Smooth muscle cell of the brain vasculature (primary cell): ENCODE results near the gene DEFB131A.
"Not testable (repeated sequence)": the region's sequence is repeated elsewhere in the genome, so short reads cannot be mapped to it uniquely, and the experiment has no call there.

Source experiments
- DNase-seq: peaks from one replicate; pipeline ENCODE4 v3.0.0-alpha.2; 2012; ENCODE audit warnings: low read depth, low spot score

Gene DEFB131A, protein sequence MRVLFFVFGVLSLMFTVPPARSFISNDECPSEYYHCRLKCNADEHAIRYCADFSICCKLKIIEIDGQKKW

DNA sequence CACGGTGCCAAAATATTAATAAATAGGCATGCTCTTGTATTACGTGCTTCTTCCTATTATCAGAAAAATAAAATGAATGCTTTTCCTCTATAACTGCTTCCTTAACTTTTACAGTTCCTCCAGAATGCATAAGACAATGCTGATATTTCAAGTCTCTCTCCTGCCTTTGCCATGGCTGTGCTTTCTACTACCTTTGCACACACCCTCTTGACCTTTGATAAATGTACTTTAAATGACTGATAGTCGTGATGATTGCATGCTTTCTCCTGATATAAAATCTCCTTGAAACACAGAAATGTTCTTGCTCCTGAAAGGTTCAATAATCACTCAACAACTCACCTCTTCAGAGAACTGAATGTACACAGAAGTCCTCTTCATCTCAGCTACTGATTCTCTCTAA, at the start of gene DEFB131A:
Gene DEFB131A, plus strand, starts transcription at position 301 of the 400 bp plus-strand sequence. CDS start 120 bp downstream, outside the sequence.
- DNase-seq, result not testable (repeated sequence)

DNA sequence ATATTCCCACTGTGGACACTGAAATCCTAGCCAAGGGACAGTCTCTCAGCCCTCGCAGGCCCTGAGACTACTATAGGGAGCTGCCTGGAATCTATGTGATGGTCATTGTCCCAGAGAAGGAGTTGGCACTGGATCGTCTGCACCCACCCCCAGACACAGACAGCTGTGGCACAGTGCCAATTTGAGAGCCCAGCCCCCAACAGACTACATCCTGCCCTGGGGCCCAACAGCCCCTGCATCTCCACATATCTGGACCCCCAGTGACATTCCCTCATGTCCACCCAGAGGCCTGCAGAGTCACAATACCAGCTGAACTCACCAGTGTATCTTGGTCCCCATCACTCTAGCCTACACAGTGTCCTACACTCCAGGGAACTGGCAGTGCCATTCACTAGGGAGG, 38.4 kb upstream of the DEFB131A start:
- not testable (repeated sequence) for DNase-seq

DNA sequence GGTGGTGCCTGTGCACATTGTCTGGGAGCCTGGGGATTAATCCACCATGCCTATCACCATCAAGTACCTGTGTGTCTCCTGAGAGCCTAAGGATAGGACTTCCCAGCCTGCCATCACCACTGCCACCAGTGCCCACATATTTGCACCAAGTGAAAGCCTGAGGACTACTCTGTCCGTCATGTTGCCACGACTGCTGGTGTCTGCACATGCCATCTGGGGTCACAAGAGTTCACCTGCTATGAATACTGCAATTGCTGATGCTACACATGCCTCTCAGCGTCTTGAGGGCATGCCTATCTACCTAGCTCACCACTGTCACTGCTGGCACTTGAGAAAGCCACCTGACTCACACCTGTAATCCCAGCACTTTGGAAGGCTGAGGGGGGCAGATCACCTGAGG, 37.7 kb upstream of the DEFB131A start:
- not testable (repeated sequence) for DNase-seq

DNA sequence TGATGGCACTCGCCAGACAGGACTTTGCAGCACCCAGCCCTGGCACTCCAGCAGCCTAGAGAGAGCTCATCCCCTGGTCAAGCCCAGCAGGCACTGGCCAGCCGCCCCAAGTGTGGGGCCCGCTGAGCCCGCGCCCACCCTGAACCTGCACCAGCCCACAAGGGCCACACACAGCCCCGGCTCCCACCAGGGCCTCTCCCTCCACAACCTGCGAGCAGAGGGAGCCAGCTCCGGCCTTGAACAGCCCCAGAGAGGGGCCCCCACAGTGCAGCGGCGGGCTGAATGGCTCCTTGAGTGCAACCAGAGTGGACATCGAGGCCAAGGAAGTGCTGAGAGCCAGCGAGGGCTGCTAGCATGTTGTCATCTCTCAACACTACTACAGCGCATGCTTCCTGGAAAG, 34.4 kb upstream of the DEFB131A start:
- no peak for DNase-seq

DNA sequence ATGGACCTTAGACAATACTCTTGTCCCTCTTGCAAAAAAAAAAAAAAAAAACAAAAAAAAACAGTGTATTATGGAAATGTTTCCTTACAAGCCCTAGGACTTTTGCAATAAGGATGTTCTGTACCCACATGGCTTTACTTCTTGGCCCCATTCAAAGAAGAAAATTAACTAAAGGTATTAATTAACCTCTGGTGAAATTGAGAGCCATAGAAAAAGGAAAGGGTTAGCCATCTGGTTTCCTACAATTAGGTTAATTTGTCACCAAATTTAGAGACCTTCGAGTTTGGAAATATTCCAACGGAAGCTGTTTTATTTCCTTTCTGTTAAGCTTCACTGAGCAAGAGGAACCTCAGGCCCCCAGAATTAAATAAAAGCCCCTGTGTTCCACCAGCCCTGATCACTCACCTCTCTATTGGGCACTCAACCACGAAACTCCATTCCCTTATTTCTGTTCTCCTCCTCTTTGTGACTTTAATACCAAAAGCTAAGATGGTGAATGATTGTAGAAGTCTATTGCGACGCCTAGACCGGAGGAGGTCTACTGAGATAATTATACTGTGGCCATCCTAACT, 22.2 kb upstream of the DEFB131A start:
- not testable (repeated sequence) for DNase-seq

DNA sequence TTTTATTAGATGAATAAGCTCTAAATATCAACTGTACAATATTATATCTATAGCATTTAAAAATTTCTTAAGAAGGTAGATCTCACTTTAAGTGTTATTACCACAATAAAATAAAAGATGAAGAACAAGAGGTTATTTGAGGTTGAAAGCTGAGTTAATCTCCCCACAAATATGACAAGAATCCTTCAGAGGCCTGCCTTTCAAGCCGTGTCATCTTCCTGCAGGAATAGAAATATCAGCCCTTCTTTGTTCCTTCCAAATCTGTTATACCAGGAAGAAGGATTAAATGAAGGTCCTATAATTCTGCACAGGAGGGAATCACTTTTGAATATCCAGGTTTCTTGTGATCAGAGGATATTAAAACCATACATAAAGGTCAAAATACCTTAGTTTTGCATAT, 18.3 kb upstream of the DEFB131A start:
- DNase-seq, result not testable (repeated sequence)

DNA sequence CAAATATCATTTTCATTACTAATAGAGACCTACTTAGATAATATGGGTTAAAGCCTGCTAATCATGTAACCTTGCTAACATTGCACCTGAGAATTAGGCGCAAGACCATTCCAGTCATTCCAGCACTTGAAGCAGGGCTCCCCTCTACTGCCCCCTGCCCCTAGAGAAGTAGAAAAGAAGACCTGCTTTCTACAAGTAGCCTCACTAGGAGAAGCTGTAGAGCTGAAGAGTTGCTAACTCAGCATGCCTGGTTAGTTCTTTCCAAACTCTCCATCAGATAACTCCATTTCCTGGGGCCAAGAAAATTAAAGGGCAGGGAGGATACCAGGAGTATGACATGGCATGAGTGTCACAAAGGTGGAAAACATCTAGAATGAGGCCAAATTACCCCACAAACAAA, 14.2 kb upstream of the DEFB131A start:
- not testable (repeated sequence) for DNase-seq

DNA sequence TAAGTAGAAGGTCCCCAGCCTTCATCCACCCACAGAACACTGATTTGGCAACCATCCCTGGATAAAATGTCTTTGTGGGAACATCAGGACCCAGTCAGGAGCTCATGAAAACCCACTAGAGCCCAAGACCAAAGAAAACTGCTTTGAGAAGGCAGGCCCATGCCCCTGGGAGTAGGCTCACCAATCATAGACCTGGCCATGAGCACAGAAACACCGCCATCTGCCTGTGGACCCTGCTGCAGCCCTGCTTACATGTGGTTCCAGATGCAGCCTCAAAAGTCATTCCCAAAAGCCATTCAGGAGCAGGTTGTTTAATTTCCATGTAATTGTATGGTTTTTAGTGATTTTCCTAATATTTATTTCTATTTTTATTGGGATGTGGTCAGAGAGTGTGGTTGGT, 10.9 kb upstream of the DEFB131A start:
- not testable (repeated sequence) for DNase-seq

DNA sequence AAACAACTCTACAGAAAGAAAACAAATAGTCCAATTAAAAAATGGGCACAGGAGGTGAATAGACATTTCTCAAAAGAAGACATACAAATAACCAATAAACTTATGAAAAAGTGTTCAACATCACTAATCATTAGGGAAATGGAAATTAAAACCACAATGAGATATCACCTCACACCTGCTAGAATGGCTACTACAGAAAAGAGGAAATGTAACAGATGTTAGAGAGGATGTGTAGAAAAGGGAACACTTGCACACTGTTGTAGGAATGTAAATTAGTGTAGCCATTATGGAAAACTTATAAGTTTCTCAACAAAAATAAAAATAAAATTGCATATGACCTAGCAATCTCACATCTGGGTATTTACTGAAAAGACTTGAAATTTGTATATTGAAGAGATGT, 7.5 kb upstream of the DEFB131A start:
- not testable (repeated sequence) for DNase-seq

DNA sequence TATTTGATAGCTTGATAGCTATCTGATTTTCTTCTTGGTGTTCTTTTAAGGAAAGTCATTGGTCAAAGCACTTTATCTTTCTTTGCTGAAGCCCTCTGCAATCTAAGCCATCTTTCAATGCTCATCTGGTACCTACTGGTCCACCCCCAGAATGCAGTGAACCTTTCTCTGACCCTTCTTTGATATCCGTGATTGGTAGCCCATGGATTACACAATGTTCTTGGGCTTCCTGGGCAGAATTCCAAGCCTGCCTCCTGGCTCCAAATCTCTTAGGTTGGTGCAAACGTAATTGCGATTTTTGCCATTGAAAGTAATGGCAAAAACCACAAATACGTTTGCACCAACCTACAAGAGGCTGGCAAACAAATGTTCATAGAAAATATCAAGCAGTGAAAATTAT, 1.9 kb upstream of the DEFB131A start:
- not testable (repeated sequence) for DNase-seq

DNA sequence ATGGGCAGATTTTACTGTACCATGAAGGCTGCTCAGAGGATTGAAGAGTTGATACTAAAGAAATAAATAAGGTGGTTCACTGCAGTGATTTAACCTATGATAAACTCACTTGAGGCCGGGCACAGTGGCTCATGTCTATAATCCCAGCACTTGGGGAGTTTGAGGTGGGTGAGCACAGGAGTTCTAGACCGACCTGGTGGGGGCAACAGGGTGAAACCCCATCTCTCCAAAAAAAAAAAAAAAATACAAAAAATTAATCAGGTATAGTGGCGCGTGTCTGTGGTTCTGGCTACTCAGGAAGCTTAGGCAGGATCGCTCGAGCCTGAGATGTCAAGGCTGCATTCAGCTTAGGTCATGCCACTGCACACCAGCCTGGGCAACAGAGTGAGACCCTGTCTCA, 467 bp downstream of the DEFB131A start:
- not testable (repeated sequence) for DNase-seq

DNA sequence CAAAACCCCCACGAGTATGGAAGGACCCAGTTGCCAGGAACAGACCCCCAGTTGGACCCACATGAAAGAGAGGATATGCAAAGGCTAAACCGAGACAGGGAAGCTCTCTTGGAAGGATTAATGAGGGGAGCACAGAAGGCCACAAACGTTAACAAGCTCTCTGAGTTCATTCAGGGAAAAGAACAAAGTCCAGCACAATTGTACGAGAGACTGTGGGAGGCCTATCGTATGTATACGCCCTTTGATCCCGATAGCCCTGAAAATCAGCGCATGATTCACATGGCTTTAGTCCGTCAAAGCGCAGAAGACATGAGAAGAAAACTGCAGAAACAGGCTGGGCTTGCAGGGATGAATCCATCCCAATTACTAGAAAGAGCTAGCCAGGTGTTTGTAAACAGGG, 8.0 kb downstream of the DEFB131A start:
- not testable (repeated sequence) for DNase-seq

DNA sequence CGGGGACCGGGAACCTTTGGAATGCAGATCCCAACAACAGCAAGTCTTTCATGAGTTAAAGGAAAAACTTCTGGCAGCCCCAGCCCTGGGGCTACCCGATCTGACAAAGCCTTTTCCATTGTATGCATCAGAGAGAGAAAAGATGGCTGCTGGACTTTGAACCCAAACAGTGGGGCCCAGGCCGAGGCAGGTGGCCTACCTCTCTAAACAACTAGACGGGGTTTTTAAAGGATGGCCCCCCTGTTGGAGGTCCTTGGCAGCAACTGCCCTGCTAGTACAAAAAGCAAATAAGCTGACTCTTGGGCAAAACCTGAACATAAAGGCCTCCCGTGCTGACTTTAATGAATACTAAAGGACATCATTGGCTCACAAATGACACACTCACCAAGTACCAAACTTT, 10.1 kb downstream of the DEFB131A start:
- not testable (repeated sequence) for DNase-seq

DNA sequence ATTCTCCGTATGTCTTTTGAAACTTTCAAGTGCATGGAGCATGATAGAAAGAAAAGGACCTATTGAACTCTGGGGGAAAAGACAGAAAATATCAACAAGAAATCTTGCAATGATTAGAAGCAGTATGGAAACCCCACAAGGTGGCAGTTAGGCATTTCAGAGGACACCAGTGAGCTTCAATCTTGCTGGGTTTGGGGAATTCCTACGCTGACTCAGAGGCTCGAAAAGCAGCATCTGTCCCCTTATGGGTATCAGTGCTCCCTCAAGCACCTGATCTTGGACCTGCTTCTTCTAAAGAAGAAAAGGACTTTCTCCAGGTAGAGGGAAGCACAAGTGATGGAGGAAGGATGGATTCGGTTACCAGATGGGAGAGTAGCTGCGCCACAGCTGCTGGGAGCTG, 10.8 kb downstream of the DEFB131A start:
- DNase-seq, result not testable (repeated sequence)

DNA sequence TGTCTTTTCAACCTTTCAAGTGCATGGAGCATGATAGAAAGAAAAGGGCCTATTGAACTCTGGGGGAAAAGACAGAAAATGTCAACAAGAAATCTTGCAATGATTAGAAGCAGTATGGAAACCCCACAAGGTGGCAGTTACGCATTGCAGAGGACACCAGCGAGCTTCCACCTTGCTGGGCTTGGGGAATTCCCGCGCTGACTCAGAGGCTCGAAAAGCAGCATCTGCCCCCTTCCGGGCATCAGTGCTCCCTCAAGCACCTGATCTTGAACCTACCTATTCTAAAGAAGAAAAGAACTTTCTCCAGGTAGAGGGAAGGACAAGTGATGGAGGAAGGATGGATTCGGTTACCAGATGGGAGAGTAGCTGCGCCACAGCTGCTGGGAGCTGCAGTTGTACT, 35.3 kb downstream of the DEFB131A start:
- DNase-seq, result not testable (repeated sequence)

DNA sequence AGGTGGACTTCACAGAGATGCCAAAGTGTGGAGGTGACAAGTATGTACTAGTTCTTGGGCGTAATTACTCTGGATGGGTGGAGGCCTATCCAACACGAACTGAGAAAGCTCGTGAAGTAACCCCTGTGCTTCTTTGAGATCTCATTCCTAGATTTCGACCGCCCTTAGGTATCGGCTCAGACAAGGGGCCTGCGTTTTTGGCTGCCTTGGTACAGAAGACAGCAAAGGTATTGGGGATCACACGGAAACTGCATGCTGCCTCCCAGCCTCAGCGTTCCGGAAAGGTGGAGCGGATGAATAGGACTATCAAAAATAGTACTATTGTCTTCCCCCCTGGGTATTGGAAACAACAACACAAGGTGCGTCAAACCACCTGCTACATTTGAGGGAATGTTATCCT, 35.9 kb downstream of the DEFB131A start:
- not testable (repeated sequence) for DNase-seq

DNA sequence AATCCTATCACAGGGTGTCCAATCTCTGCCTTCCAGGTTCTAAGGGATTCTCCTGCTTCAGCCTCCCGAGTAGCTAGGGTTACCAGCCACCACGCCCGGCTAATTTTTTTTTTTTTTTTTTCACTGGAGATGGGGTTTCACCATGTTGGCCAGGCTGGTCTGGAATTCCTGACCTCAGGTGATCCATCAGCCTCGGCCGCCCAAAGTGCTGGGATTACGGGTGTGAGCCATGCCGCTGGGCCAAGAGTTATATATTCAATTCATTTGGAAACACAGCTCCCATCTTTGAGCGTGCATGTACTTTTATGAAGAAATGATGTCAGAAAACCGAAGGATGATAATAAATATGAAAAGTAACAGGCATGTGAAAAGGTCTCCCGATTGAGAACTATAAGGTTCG, 38.7 kb downstream of the DEFB131A start:
- not testable (repeated sequence) for DNase-seq

DNA sequence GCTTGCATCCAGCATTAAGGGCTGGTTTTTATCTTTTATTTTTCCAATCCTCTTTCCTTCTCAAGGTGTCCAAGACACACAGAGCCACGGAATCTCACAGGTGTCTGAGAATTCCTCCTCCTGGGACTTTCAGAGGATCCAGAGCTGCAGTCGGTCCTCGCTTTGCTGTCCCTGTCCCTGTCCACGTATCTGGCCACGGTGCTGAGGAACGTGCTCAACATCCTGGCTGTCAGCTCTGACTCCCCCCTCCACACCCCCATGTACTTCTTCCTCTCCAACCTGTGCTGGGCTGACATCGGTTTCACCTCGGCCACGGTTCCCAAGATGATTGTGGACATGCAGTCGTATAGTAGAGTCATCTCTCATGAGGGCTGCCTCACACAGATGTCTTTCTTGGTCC, 39.5 kb downstream of the DEFB131A start:
- not testable (repeated sequence) for DNase-seq

DNA sequence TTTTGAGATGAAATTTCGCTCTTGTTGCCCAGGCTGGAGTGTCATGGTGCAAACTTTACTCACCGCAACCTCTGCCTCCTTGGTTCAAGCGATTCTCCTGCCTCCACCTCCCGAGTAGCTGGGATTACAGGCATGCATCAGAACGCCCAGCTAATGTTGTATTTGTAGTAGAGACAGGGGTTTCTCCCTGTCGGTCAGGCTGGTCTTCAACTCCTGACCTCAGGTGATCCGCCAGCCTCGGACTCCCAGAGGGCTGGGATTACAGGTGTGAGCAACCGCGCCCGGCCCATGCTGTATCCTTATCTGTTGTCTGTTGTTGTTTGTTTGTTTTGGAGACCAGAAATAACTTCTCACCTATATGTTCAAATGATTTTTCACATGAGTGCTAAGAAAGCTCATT, 42.7 kb downstream of the DEFB131A start:
- not testable (repeated sequence) for DNase-seq

DNA sequence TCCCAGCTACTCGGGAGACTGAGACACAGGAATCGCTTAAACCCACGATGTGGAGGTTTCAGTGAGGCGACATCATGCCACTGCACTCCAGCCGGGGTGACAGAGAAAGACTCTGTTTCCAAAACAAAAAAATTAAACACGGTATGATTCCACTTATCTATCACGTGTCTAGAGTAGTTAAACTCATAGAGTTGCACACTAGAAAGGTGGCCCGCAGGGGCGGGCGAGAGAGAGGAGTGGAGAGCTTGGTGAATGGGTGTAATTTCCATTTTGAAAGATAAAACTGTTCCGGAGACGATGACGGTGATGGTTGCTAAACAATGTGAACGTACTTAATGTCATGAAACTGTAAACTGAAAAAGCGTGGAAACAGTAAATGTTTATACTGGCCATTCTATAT, 44.6 kb downstream of the DEFB131A start:
- not testable (repeated sequence) for DNase-seq

DNA sequence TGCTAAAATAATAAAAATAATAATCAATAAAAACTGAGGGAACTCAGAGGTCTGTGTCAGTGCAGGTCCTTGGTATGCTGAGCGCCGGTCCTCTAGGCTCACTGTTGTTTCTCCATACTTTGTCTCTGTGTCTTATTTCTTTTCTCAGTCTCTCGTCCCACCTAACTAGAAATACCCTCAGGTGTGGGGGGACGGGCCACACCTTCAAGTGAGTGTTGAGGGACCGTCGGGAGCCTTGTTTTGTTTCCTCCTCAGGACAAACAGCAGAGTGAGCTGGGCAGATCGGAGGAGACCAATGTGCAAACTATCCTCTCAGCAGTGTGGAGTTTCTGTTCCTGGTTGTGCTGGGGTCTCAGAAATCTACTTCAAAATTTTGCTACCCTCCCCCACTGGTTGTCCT, 46.3 kb downstream of the DEFB131A start:
- DNase-seq, result not testable (repeated sequence)

DNA sequence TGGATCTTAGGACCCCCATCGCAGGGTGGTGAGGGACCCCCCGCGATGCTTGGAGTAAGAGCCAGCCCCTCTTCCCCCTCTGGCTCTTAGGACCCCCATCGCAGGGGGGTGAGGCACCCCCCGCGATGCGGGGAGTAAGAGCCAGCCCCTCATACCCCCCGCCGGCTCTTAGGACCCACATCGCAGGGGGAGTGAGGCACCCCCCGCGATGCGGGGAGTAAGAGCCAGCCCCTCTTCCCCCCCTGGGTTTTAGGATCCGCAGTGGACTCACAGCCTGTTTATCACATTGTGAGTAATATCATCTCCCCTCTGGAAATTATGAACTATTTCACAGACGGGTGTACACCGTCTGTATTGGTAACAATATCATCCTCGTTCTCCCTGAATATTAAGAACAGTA, 46.8 kb downstream of the DEFB131A start:
- not testable (repeated sequence) for DNase-seq

DNA sequence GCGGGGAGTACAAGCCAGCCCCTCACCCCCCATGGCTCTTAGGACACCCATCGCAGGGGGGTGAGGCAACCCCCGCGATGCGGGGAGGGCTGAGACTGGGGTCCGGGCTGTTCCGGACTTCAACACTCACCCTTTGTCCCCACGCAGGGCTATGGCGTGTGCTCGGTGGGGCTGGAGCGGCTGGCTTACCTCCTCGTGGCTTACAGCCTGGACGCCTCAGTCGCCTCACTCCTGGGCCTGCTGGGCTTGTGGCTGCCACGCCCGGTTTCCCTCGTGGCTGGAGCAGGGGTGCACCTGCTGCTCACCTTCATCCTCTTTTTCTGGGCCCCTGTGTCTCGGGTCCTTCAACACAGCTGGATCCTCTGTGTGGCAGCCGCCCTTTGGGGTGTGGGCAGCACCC, 49.4 kb downstream of the DEFB131A start:
- not testable (repeated sequence) for DNase-seq
